T1000 (cell line): ENCODE measurements around the gene SUN1.
A peak's percentile ranks its signal among the peaks of the same experiment; 100 is the strongest.
"Not testable (repeated sequence)": the region's sequence is repeated elsewhere in the genome, so short reads cannot be mapped to it uniquely, and the experiment has no call there.

Experiments used
- DNase-seq: peaks from one replicate; lab custom pipeline; 2025; ENCODE audit warnings: mixed read lengths; lab: John Stamatoyannopoulos, UW

Gene SUN1, protein sequence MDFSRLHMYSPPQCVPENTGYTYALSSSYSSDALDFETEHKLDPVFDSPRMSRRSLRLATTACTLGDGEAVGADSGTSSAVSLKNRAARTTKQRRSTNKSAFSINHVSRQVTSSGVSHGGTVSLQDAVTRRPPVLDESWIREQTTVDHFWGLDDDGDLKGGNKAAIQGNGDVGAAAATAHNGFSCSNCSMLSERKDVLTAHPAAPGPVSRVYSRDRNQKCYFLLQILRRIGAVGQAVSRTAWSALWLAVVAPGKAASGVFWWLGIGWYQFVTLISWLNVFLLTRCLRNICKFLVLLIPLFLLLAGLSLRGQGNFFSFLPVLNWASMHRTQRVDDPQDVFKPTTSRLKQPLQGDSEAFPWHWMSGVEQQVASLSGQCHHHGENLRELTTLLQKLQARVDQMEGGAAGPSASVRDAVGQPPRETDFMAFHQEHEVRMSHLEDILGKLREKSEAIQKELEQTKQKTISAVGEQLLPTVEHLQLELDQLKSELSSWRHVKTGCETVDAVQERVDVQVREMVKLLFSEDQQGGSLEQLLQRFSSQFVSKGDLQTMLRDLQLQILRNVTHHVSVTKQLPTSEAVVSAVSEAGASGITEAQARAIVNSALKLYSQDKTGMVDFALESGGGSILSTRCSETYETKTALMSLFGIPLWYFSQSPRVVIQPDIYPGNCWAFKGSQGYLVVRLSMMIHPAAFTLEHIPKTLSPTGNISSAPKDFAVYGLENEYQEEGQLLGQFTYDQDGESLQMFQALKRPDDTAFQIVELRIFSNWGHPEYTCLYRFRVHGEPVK

GRCh38 chr7:832167-832967 is at the start of gene SUN1:
Gene SUN1 (plus strand): TSS chr7:832476. CDS start chr7:832525, 49 bp downstream.
- DNase-seq = no peak

GRCh38 chr7:782718-783449 is 49.4 kb upstream of the SUN1 start:
- no peak for DNase-seq

DNA sequence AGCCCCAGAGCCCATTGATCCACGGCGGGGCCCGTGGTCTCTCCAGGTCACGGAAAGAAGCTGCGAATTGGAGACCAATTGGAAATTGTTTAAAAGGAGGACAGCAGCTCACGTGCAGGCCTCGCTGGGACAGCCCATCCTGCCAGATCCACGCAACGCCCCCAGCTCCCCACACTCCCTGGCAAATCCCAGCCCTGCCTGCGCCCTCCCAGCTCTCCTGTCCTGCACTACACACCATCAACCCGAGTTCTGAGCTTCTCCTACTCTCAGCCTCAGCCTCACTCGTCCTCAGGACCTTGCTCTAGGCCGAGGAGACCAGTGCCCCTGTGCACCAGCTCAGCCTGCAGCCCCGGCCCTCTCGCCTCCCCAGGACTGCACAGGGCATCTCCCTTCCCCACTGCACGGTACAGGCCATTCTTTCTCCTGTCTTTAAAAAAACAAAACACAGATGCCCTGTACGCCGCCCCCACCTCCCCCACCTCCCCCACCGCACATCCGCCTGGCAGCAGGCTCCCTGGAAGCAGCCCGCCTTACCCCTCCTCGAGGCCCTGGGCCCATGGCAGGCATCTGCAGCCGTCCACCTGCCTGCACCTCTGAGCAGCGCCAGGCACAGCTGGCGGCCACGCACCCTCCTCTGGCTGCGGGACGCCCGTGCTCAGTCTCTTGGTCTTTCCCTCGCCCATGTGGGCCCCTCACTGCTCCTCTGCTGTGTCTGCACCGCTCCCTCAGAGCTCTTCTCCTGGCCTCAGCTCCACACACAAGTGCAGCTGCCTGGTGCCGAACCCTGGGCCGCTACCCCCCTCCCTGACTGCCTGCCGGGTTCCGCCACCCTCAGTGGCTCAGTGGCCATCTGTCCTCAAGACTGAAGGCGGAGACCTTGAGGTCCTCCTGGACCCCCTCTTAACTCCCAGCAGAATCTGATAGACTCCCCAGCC is 48.5 kb upstream of the SUN1 start:
- no peak for DNase-seq

DNA sequence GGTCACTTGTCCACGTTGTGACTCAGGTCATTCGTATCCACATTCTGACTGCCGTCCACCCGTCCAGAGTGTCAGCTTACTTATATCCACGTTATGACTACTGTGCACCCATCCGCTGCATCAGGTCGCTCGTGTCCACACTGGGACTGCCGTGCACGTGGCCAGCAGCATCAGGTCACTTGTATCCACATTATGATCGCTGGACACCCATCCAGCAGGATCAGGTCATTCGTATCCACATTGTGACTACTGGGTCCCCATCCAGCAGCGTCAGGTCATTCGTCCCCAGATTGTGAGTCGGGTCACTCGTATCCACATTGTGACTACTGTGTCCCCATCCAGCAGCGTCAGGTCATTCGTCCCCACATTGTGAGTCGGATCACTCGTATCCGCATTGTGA is 47.3 kb upstream of the SUN1 start:
- DNase-seq = no peak

- DNase-seq = no peak
These were observed 46.9 kb upstream of the SUN1 start for GRCh38 chr7:785416-785815.

GRCh38 chr7:786472-787255 is 45.6 kb upstream of the SUN1 start:
- peak; percentile 26 for DNase-seq

GRCh38 chr7:787332-788240 is 44.7 kb upstream of the SUN1 start:
- no peak for DNase-seq

DNA sequence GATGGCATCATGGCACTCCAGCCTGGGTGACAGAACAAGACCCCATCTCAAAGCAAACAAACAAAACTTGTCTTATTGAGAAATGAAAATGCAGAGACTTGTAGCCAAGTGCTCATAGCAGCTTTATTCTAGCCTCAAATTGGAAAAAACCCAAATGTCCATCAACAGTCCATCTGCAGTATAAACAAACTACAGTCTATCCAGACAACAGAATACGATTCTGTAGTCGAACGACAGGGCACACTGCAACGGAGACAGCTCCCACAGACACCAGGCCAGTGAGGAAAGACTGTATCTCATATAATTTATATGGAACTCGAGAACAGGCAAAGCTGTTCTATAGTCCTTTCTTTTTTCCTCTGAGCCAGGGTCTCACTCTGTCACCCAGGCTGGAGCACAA is 40.8 kb upstream of the SUN1 start:
- no peak for DNase-seq

DNA sequence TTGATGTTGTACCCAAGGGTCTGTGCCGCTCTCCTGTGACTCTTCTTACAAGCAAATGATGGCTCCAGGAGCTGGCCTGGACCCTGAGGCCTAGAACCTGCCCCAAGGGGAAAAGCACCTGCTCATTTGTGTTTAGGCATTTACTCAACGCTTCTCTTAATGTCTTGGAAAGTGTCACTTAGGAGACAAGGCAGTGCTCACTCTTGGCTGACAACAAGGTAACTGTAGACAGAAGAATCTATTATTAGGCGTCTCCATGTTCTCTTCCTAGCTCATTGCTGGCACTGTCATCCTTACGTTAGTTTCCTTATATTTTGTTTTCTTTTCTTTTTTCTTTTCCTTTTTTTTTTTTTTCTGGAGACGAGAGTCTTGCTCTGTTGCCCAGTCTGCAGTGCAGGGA is 38.1 kb upstream of the SUN1 start:
- DNase-seq = no peak

GRCh38 chr7:794671-795329 is 37.5 kb upstream of the SUN1 start:
- DNase-seq = no peak

GRCh38 chr7:796434-797169 is 35.7 kb upstream of the SUN1 start:
- not testable (repeated sequence) for DNase-seq

GRCh38 chr7:798921-799470 is 33.3 kb upstream of the SUN1 start:
- no peak for DNase-seq

DNA sequence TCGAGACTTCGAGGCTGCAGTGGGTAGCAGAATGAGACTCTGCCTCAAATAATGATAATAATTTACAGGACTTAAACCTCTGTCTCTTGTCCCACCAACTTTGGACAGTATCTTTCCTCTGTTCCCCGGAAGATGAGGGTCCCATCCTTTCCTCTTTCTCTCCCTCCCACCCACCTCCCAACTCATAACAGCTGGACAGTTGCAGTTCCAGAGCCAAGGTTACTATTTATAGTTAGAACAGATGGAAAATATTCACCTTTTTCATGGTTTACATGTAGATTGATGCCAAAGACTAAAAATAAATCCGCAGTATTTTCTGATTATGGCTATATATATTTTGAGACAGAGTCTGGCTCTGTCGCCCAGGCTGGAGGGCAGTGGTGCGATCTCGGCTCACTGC is 31.6 kb upstream of the SUN1 start:
- DNase-seq = no peak

DNA sequence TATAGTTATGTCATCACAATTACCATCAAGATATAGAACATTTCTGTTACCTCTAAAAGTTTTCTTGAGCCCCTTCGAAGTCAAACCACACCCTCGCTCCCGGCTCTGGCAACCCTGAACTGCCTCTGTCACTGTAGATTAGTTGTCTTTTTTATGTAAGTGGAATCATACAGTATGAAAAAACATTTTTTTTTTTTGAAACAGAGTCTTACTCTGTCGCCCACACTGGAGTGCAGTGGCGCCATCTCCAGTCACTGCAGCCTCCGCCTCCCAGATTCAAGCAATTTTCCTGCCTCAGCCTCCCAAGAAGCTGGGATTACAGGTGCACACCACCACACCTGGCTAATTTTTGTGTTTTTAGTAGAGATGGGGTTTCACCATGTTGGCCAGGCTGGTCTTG is 30.9 kb upstream of the SUN1 start:
- not testable (repeated sequence) for DNase-seq

DNA sequence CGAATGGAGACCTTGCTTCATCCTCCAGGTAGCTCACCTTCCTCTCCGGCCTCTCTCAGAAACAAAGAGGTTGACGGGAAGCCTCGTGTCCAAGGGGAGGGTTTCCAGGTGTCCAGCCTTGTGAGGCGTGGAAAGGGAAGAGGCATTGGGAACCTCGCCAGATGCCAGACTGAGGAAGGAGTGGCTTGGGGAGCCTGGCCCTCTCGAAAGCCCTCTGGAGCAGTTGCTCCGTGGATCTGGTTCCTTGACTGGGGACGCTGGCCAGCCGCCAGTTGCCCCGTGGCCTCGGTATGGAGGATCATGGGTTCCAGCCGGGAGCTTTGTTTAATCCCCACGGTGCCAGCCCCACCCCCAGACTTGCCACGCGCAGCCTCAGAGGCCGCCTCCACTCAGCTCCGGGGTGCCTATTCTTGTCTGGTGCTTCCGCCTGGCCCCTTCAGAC is 30.3 kb upstream of the SUN1 start:
- DNase-seq = no peak

DNA sequence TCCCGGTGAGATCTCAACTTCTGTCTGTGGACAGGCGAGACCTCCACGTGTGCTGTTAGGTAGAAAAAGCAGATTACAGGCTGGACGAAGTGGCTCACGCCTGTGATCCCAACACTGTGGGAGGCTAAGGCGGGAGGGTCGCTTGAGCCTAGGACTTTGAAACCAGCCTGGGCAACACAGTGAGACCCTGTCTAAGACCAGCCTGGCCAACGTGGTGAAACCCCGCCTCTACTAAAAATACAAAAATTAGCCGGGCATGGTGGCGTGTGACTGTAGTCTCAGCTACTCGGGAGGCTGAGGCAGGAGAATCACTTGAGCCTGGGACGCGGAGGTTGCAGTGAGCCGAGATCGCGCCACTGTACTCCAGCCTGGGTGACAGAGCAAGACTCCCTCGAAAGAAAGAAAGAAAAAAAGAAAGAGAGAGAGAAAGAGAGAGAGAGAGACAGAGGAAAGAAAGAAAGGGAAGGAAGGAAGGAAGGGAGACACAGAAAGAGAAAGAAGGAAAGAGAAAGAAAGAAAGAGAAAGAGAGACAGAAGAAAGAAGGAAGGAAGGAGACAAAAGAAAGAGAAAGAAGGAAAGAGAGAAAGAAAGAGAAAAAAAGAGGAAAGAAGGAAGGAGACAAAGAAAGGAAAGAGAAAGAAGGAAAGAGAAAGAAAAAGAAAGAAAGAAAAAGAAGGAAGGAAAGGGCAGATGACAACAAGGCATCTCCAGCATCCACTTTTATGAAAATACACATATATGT is 29.6 kb upstream of the SUN1 start:
- DNase-seq = no peak
